Measurements from ENCODE around the gene GLI1.

Gene GLI1

DNA sequence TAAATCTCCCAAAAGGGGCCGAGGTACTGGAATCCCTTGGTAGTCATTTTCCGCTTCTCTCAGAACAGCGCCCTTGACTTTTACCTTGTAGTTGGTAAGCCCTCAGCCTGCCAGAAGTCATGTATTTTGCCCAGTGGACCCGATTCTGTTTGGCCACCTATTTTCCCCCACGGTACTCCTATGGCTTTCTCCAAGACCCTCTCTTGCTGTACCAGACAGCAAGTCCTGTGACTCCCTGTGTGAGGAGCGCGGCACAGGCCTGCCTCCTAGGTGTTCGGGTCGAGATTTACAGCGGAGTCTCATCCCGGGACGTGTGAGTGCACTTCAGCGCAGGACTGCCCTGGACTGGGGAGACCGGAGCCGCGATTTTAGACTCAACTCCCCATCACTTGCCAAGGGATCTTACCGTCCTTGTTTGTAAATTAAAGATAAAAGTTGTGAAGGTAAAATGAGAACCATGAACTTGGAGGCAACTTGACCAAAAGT is 62.0 kb downstream of the GLI1 start:
- no peak for DNase-seq

Data from NCI-H2081 treated with DMSO at 0.1 percent for 48 hours (cell line).